ENCODE results near the gene THAP5. TPM values are rescaled to one million over a fixed set of nuclear protein-coding genes. Genes with fewer than 3 reads are reported as not detected.

THAP5 gene, protein sequence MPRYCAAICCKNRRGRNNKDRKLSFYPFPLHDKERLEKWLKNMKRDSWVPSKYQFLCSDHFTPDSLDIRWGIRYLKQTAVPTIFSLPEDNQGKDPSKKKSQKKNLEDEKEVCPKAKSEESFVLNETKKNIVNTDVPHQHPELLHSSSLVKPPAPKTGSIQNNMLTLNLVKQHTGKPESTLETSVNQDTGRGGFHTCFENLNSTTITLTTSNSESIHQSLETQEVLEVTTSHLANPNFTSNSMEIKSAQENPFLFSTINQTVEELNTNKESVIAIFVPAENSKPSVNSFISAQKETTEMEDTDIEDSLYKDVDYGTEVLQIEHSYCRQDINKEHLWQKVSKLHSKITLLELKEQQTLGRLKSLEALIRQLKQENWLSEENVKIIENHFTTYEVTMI
- total RNA-seq, result 10 to 100 TPM; 24.8 to 27.9 TPM

DNA sequence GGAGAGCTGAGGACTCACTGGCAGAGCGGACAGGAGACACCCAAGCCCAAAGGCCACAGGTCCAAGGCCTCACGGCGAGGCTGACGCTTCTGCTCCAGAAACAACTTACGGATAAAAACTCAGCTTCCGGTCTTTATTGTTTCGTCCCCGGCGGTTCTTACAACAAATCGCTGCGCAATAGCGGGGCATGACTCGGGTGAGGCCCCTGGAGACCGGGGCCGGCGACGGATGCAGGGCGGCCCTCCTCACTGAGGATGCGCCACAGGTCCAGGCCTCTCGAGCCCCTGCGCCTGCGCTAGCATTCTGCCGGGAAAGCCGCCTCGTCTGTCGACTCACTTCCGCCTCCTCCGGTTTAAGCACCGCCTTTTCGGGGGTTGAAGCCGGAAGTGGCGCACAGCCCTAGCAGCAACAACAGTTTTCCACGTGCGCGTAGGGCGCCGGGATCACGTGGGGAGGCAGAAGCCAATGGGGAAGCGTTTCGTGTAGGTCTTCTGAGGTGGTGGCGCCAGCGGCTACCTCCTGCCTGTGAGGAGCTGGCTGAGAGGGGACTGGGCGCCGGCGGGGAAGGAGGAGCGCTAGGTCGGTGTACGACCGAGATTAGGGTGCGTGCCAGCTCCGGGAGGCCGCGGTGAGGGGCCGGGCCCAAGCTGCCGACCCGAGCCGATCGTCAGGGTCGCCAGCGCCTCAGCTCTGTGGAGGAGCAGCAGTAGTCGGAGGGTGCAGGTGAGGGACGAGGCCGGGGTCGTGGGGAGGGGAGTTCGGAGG, at the start of gene THAP5, which contains the start of gene DNAJB9:
THAP5 (minus strand) TSS at position 326 of the 765 bp plus-strand sequence; CDS start at position 189, 137 bp downstream.
DNAJB9 (plus strand) TSS at position 494 of the 765 bp plus-strand sequence. CDS start 1,853 bp downstream, outside the sequence.

DNA sequence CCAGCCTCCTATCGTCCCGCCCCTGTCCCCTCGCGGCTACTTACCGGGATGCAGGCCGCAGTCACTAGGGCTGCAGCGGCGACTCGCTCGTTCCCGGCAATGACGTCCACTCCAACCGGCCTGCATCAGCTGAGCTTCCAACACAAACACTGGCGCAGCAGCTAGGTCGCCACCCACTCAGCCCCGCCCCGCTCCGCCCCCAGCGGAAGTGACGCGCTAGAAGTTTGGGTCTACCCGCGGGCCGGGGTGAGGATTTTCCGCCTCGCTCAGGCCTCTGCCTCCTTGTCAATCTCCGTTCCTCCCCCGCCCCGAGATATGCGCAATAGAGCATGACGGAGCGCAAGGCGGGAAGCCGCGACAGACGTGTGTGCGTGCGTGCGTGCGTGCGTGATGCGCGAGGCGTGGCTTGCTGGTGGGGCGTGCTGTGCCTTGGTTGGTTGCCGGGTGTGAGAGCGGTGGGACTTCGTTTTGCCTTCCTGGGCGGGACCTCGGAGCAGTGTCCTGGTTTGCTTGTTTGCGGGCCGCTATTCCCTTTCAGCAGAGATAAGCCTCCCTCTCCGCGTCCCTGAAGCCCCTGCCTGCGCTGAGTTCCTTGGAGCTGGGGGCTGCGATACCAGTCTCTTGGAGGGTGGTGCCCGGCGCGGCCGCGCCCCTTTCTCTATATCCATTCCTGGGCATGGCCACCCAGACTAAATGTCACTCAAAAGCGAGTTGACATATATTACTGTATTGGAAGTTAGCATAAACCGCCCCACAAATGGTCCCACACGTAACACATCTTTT, 43.3 kb downstream of the THAP5 start, which contains the start of gene PNPLA8:
PNPLA8 (minus strand) TSS at position 151 of the 783 bp plus-strand sequence. CDS start 10,644 bp downstream, outside the sequence.

Other genes starting within 250 kb of the THAP5 start
- under 1 TPM in 1 of 2 experiments, not detected in 1; 0.40 TPM for gene NRCAM, start 113.3 kb downstream of the THAP5 start, total RNA-seq
- 10 to 100 TPM; 17.6 to 19.7 TPM for gene PNPLA8, start 43.6 kb downstream of the THAP5 start, total RNA-seq
- 10 to 100 TPM; 15.6 to 16.5 TPM for gene DNAJB9, start 168 bp upstream of the THAP5 start, total RNA-seq

All from activated naive CD4-positive, alpha-beta T cell treated with anti-CD3 and anti-CD28 coated beads, Interleukin-2, amount 10 ng/mL, durations not matched to agents 5 hours and 36 hours (primary cell).